HepG2 (cell line): ENCODE data around the gene FUT3. TPM values are rescaled to one million over a fixed set of nuclear protein-coding genes. Genes with fewer than 3 reads are reported as not detected.
A peak's percentile ranks its signal among the peaks of the same experiment; 100 is the strongest.

Experiments used
- CREB1 ChIP-seq, 2 experiments: fragments of 450-650 bp in 1 of 2; IDR thresholded peaks; 2 replicates each; pipeline ENCODE4 v1.6.1; 2016 to 2017; ENCODE audit warnings: control low read depth in 1 of 2, mild to moderate bottlenecking in 1 of 2, missing compliant biosample characterization in 1 of 2, missing genetic modification characterization in 1 of 2
- EHMT2 ChIP-seq: fragments of 200-600 bp; sonication (generic); IDR thresholded peaks from 2 replicates; pipeline ENCODE4 v1.7.0; 2017; ENCODE audit warnings: antibody characterized with exemption, low read depth, low read length, borderline replicate concordance
- EP300 ChIP-seq, 3 experiments: sonication (generic) in 1 of 3; formaldehyde crosslinking in 1 of 3; IDR thresholded peaks; 2 replicates each; pipeline versions ENCODE4 v1.5.1 to v1.6.1; 2011 to 2020; ENCODE audit warnings: low read depth in 2 of 3, low read length in 2 of 3, borderline replicate concordance in 1 of 3, improper control_type of control experiment in 1 of 3, mild to moderate bottlenecking in 1 of 3, missing genetic modification reagents in 1 of 3, moderate library complexity in 1 of 3
- KDM1A ChIP-seq: IDR thresholded peaks from 2 replicates; pipeline ENCODE4 v1.6.1; 2016; ENCODE audit warnings: missing compliant biosample characterization
- KDM6A ChIP-seq: IDR thresholded peaks from 2 replicates; pipeline ENCODE4 v1.6.1; 2016; ENCODE audit warnings: low read depth
- KLF16 ChIP-seq, 2 experiments: sonication (generic) in 1 of 2; formaldehyde crosslinking in 1 of 2; IDR thresholded peaks; 2 replicates each; pipeline versions ENCODE4 v1.6.1 to v1.8.0; 2016 to 2023; ENCODE audit warnings: missing genetic modification reagents in 2 of 2, missing compliant biosample characterization in 1 of 2
- MIER2 ChIP-seq: IDR thresholded peaks from 2 replicates; pipeline ENCODE4 v1.6.1; 2016; ENCODE audit warnings: missing biosample characterization, missing genetic modification reagents
- MTF1 ChIP-seq: sonication (generic); formaldehyde crosslinking; IDR thresholded peaks from 2 replicates; pipeline ENCODE4 v1.5.0; 2020; ENCODE audit warnings: missing genetic modification reagents
- NPAS2 ChIP-seq: sonication (generic); formaldehyde crosslinking; IDR thresholded peaks from 2 replicates; pipeline ENCODE4 v1.8.0; 2022; ENCODE audit warnings: mild to moderate bottlenecking, missing genetic modification reagents, borderline replicate concordance
- NR1H2 ChIP-seq: sonication (generic); formaldehyde crosslinking; IDR thresholded peaks from 2 replicates; pipeline ENCODE4 v1.8.1; 2022; ENCODE audit warnings: low read depth, missing genetic modification reagents, borderline replicate concordance
- NR3C1 ChIP-seq: sonication (generic); formaldehyde crosslinking; IDR thresholded peaks from 2 replicates; pipeline ENCODE4 v1.4.0; 2020; ENCODE audit warnings: missing genetic modification reagents
- RFX1 ChIP-seq: fragments of 450-650 bp; IDR thresholded peaks from 2 replicates; pipeline ENCODE4 v1.6.1; 2017
- SCMH1 ChIP-seq: sonication (generic); formaldehyde crosslinking; IDR thresholded peaks from 2 replicates; pipeline ENCODE4 v1.9.0; 2021; ENCODE audit warnings: missing genetic modification reagents, mild to moderate bottlenecking, borderline replicate concordance
- SOX13 ChIP-seq, 3 experiments: fragments of 450-650 bp in 1 of 3; sonication (generic) in 1 of 3; formaldehyde crosslinking in 1 of 3; IDR thresholded peaks in 2 of 3; conservative IDR thresholded peaks in 1 of 3; 2 replicates each; pipeline versions ENCODE4 v1.5.0 to v1.6.1; 2016 to 2020; ENCODE audit warnings: antibody characterized with exemption in 1 of 3, mild to moderate bottlenecking in 1 of 3, missing compliant biosample characterization in 1 of 3, missing genetic modification reagents in 1 of 3, moderate library complexity in 1 of 3
- ZFP37 ChIP-seq: sonication (generic); formaldehyde crosslinking; IDR thresholded peaks from 2 replicates; pipeline ENCODE4 v1.4.0; 2020; ENCODE audit warnings: missing genetic modification reagents, borderline replicate concordance
- ZFP90 ChIP-seq: sonication (generic); formaldehyde crosslinking; IDR thresholded peaks from 2 replicates; pipeline ENCODE4 v1.8.0; 2022; ENCODE audit warnings: missing genetic modification reagents, mild to moderate bottlenecking, inconsistent platforms, borderline replicate concordance
- ZFY ChIP-seq: sonication (generic); formaldehyde crosslinking; IDR thresholded peaks from 2 replicates; pipeline ENCODE4 v1.4.0; 2020; ENCODE audit warnings: missing genetic modification reagents
- ZNF670 ChIP-seq: sonication (generic); formaldehyde crosslinking; IDR thresholded peaks from 2 replicates; pipeline ENCODE4 v1.8.0; 2022; ENCODE audit warnings: mild to moderate bottlenecking, missing genetic modification reagents, borderline replicate concordance
- polyA plus RNA-seq, 8 experiments: library from polyadenylated mRNA; depleted of rRNA in 3 of 8; stranded (reverse) in 7 of 8; unstranded in 1 of 8; fragments of >200 nt; fragmentation: Illumina TruSeq in 4 of 8; extraction: Trizol in 4 of 8; gene quantifications; 2 replicates each; pipeline versions ENCODE4 v1.2.1 to v1.2.3, GENCODE V29; 2011 to 2016; ENCODE audit warnings: low read depth in 4 of 8, missing spikeins in 1 of 8, mixed read lengths in 1 of 8; ENCODE audit not compliant: insufficient read depth in 1 of 8
- total RNA-seq, 5 experiments: library from RNA; depleted of rRNA; stranded (reverse); fragments of >200 nt; fragmentation: Illumina TruSeq; extraction: Trizol; gene quantifications; 2 replicates each; pipeline ENCODE4 v1.2.3, GENCODE V29; 2016; ENCODE audit warnings: low read depth in 1 of 5
- TF ChIP-seq, protein P1 (sequence below): sonication (generic); formaldehyde crosslinking; IDR thresholded peaks from 2 replicates; pipeline ENCODE4 v1.4.0; 2020; ENCODE audit warnings: mild to moderate bottlenecking, missing genetic modification reagents, borderline replicate concordance
- TF ChIP-seq, protein P2 (sequence below): sonication (generic); formaldehyde crosslinking; IDR thresholded peaks from 2 replicates; pipeline ENCODE4 v1.4.0; 2020; ENCODE audit warnings: missing genetic modification reagents
- TF ChIP-seq, protein P3 (sequence below): sonication (generic); formaldehyde crosslinking; IDR thresholded peaks from 2 replicates; pipeline ENCODE4 v1.4.0; 2020; ENCODE audit warnings: missing genetic modification reagents, borderline replicate concordance

FUT3 gene
- total and polyA plus RNA-seq, 2 of the 13 experiments (the other 11 are each of a cell fraction or from before 2014, with no cell fraction given), result 0.53 to 1.1 TPM

DNA sequence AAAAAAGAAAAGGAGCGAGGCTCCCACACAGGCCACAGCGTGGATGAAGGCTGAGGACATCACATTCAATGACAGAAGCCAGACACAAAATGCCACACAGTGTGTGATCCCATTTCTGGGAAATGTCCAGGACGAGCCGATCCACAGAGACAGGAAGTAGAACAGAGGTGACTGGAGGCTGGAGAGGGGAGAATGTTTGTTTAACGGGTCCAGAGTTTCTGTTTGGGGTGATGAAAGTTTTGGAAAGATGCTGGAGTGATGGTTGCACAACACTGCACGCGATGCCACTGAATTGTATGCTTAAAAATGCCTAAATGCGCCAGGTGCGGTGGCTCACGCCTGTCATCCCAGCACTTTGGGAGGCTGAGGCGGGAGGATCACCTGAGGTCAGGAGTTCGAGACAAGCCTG lies 19.7 kb upstream of the FUT3 start (continued):
- TF ChIP-seq ZFP37 (CRISPR knock-in tag) (no peak; the same call in 1 of the 2 replicates), MIER2 (no peak), EP300 (IDR thresholded peaks at IDR 0.05; ENCODE audit: low read depth in 2 of 2, low read length in 2 of 2) (peak; percentile 93 to 97), EP300 (CRISPR knock-in tag; IDR thresholded peaks at IDR 0.05; ENCODE audit: borderline replicate concordance) (peak; percentile 98), NR3C1 (CRISPR knock-in tag) (no peak), SOX13 (IDR thresholded peaks at IDR 0.05) (peak; percentile 89), SOX13 (CRISPR knock-in tag; conservative IDR thresholded peaks at IDR 0.05 in 1 of 2, IDR thresholded peaks at IDR 0.05 in 1 of 2) (peak in 1 of 2 experiments; percentile 94; a peak in 2 of 4 replicates), NR1H2 (no peak), RFX1 (no peak), MTF1 (CRISPR knock-in tag) (no peak), NPAS2 (CRISPR knock-in tag) (no peak), ZFY (CRISPR knock-in tag) (no peak), SCMH1 (CRISPR knock-in tag) (no peak), EHMT2 (no peak), KDM6A (CRISPR knock-in tag) (peak; percentile 92), CREB1 (IDR thresholded peaks at IDR 0.05) (peak; percentile 55), CREB1 (CRISPR knock-in tag; IDR thresholded peaks at IDR 0.05) (peak; percentile 65), ZNF670 (no peak), KDM1A (CRISPR knock-in tag) (peak; percentile 100), KLF16 (CRISPR knock-in tag; IDR thresholded peaks at IDR 0.05) (peak in 1 of 2 experiments; percentile 88; a peak in 2 of 4 replicates), ZFP90 (CRISPR knock-in tag) (no peak; the same call in 1 of the 2 replicates)
- TF ChIP-seq, protein P1, sequence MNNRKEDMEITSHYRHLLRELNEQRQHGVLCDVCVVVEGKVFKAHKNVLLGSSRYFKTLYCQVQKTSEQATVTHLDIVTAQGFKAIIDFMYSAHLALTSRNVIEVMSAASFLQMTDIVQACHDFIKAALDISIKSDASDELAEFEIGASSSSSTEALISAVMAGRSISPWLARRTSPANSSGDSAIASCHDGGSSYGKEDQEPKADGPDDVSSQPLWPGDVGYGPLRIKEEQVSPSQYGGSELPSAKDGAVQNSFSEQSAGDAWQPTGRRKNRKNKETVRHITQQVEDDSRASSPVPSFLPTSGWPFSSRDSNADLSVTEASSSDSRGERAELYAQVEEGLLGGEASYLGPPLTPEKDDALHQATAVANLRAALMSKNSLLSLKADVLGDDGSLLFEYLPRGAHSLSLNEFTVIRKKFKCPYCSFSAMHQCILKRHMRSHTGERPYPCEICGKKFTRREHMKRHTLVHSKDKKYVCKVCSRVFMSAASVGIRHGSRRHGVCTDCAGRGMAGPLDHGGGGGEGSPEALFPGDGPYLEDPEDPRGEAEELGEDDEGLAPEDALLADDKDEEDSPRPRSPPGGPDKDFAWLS (CRISPR knock-in tag), result no peak; the same call in 1 of the 2 replicates
- TF ChIP-seq, protein P2, sequence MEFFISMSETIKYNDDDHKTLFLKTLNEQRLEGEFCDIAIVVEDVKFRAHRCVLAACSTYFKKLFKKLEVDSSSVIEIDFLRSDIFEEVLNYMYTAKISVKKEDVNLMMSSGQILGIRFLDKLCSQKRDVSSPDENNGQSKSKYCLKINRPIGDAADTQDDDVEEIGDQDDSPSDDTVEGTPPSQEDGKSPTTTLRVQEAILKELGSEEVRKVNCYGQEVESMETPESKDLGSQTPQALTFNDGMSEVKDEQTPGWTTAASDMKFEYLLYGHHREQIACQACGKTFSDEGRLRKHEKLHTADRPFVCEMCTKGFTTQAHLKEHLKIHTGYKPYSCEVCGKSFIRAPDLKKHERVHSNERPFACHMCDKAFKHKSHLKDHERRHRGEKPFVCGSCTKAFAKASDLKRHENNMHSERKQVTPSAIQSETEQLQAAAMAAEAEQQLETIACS (CRISPR knock-in tag), result no peak
- TF ChIP-seq, protein P3, sequence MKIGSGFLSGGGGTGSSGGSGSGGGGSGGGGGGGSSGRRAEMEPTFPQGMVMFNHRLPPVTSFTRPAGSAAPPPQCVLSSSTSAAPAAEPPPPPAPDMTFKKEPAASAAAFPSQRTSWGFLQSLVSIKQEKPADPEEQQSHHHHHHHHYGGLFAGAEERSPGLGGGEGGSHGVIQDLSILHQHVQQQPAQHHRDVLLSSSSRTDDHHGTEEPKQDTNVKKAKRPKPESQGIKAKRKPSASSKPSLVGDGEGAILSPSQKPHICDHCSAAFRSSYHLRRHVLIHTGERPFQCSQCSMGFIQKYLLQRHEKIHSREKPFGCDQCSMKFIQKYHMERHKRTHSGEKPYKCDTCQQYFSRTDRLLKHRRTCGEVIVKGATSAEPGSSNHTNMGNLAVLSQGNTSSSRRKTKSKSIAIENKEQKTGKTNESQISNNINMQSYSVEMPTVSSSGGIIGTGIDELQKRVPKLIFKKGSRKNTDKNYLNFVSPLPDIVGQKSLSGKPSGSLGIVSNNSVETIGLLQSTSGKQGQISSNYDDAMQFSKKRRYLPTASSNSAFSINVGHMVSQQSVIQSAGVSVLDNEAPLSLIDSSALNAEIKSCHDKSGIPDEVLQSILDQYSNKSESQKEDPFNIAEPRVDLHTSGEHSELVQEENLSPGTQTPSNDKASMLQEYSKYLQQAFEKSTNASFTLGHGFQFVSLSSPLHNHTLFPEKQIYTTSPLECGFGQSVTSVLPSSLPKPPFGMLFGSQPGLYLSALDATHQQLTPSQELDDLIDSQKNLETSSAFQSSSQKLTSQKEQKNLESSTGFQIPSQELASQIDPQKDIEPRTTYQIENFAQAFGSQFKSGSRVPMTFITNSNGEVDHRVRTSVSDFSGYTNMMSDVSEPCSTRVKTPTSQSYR (CRISPR knock-in tag), result peak; percentile 78; the same call in 1 of the 2 replicates
